ENCODE results near the gene OTUD5.

The OTUD5 gene

DNA sequence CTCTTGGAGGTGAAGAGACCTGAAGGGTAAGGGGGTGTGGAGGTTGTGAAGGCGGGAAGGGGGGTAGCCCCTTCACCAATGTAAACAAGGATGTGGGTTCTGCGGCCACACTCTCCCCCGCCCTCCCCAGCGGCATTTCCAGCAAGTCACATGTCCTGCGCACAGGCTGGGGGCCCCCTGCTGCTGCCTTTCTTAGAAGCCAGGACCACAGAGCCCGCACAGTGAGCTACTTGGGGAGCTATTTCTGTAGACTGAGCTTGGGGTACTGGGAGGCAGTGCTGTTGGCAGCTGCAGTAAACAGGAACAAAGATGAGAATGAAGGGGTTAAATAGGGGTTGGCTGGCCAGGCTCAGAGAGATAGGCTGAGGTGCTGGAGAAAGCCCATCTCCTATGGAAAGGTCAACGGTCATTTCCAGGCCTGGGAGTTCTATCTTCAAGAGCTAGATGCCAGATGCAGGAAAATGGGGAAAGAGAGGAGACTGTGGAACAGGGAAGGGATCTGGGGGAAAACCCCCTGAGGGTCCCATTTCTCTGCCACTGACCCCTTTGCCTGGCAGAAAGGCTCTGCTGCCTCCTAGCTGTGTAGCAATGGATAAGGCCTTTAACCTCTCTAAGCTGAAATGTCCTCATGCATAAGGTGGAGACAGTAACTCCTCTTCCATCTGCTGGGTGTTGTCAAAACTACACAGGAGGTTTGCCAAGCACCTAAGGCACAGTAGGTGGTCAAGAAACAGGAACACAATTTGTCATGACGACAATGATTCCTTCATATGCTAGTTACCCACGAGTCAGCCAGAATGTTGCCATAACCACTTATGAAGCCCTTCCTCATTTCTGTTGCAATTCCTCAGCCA is 20.1 kb downstream of the OTUD5 start:
- no peak for DNase-seq (ENCODE audit: low read depth)

DNA sequence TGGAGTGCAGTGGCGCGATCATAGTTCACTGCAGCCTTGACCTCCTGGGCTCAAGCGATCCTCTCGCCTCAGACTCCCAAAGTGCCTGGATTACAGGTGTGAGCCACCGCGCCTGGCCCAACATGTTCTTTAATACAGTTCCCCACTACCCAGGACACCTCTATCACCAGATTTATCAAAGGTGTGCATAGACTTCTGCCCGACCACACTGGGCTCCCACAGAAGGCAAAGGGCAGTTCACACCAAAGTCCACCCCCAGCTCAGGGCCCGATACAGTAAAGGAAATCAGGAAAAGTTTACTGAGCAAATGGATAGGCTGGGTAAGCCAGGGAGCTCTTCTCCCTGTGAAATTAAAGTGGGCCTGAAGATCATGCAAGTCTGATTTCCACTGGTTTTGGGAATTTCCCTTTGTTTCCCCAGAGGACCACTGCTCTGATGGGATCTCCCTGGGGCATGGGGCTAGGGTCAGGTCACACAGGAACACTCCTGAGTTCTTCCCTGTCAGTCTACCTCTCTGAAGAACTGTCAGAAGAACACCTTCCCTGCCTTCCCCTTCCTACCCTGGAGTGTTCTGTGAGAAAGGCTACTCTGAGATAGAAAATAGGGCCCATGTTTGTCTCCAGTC is 20.9 kb downstream of the OTUD5 start:
- no peak for DNase-seq (ENCODE audit: low read depth)

DNA sequence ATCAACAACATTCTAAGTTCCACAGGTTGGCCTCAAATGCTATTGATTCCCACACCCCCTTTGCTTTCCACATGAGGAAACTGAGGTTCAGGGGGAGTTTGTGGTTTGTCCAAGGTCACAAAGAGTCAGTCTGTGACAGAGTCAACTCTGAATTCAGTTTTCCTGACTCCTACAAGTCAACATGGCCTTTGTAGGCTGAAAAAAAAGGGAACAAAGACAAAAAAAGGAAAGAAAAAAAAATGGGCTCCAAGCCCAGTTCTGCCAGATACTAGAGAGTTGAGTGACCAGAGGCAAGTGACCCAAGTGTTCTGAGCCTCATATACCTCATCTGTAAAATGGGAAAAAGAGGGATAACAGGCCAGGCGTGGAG is 22.1 kb downstream of the OTUD5 start:
- no peak for DNase-seq (ENCODE audit: low read depth)

DNA sequence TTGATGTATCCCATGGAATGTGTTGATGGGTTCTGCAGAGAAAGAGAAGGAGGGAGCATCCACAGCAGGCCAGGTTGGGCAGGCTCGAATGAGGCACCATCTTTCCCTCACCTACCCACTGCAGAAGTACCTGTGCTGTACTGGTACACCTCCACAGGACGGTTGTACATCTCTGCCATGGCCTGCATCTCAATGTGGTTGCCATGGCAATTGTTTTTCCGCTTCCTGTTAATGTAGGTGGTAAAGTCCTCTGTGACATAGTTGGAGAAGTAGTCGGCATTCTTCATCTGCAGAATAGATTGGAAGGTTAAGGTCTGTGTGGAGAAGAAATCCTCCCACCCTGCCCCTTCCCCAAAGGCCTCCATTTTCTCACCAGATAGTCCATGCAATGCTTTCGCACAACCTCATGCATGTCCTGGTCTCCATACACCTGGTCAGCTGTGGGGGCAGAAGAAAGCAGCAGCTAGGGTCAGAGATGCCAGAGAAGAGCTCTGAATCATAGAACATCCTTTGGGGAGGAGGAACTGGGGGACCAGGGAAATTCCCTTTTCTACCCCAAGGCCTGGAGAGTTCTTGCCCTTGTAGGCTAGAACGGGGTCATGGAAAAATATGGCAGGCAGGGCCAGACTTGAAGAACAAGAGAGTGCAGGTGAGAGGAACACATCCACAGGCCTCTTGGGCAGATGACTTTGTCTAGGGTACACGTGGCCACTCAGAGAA is 22.7 kb downstream of the OTUD5 start:
- DNase-seq (ENCODE audit: low read depth) = no peak

DNA sequence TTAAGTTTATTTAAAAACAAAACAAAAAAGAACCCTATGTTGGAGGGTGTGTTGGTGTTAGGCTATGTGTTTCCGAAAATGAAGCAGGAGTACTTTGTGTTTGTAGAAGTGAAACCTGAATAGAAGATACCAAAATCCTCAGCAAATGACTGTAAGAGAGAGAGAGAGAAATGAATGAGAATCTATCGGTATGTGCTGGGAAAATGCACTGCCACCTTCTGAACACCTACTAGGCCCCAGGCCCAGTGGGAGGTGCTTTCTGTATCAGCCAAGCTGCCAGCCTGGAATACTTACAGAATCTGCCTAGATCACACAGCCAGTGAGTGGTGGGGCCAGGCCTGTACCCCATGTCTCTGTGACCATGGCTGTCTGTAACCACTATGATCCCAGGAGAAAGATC is 23.6 kb downstream of the OTUD5 start:
- DNase-seq (ENCODE audit: low read depth) = no peak

DNA sequence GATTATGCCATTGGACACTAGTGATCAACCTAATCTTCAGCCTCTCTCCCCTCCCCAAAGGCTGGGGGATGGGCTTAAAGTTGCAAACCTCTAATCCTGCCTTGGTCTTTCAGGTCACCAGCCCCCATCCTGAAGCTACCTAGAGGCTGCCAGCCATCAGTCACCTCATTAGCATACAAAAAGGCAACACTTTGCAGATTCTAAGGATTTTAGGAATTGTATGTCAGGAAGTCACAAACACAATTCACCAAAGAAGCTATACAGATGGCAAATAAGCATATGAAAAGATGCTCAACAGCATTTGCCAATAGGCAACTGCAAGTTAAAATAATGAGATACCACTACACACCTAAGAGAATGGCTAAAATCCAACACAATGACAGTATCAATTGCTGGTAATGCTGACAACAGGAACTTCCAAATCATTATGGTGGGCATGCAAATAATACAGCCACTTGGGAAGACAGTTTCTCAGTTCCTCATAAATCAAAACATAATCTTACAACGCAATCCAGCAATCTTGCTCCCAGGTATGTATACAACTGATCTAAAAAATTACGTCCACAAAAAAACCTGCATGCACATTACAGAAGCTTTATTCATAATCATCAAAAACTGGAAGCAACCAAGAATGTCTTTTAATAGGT is 29.5 kb downstream of the OTUD5 start:
- DNase-seq (ENCODE audit: low read depth) = no peak

DNA sequence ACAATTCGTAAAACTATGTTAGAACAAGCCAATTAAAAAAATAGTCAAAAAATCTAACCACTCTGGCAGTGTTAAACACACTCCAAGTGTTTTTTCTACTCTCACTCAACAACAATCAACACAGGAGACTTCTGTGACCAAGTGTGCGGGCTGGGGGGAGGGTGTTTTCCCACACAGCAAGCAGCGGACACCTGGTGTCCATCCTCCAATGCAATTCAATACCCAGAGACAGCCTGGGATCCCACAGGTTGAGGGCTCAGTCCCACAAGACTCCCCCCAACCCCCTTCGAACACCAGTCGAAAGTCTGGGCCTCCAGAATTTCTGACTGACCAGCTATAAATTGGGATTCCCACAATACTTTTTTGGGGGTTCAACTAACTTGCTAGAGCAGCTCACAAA is 30.3 kb downstream of the OTUD5 start:
- DNase-seq (ENCODE audit: low read depth) = no peak

DNA sequence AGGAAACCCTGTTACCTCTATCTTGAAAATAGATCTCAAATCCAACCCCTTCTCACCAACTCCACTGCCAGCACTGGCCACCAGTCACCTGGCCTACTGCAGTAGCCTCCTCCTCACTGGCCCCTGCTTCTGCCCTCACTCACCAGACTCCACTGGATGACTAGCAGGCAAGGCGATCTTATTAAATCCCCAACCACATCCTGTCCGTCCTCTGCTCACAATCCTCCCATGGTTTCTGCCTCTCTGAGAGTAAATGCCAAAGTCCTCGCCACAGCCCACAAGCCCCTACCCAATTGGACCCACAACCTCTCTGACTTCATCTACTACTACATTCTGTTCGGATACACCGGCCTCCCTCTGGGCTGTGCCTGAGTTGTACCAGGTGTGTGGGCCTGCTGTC is 33.1 kb downstream of the OTUD5 start:
- no peak for DNase-seq (ENCODE audit: low read depth)

DNA sequence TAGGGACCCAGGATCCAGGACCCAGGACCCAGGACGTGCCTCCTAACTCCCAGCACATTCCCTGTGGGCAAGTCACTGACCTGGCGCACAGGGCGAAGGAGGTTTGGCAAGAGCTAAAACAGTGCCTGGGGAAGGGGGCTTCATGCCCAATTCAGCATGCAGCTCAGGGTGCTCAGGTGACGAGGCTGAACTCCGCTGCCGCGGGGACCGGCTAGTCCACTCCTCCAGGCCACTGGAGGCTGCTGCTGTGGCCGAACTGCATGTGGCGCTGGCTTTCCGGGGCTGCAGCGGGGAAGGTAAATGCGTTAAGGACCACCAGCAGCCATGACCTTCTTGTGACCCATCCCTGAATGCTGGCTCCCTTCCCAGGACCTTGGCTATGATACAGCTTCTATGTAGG is 33.6 kb downstream of the OTUD5 start:
- no peak for DNase-seq (ENCODE audit: low read depth)

DNA sequence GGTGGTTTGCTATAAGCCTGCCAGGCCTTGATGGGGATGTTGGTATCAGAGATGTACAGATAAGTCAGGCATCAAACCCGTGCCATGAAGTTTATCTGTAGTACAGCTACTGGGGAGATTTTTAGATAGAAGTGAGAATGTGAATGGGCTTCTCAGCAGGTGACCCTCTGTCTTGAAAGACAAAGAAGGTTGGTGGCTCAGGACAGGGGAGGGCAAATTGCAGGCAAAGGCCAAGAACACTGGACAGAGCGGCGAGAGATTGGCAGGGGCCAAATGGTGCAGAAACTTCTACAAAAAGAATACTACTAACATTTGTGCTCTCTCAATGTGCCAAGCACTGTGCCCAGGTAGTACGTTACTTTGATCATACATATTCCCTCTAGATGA is 36.7 kb downstream of the OTUD5 start:
- DNase-seq (ENCODE audit: low read depth) = no peak

DNA sequence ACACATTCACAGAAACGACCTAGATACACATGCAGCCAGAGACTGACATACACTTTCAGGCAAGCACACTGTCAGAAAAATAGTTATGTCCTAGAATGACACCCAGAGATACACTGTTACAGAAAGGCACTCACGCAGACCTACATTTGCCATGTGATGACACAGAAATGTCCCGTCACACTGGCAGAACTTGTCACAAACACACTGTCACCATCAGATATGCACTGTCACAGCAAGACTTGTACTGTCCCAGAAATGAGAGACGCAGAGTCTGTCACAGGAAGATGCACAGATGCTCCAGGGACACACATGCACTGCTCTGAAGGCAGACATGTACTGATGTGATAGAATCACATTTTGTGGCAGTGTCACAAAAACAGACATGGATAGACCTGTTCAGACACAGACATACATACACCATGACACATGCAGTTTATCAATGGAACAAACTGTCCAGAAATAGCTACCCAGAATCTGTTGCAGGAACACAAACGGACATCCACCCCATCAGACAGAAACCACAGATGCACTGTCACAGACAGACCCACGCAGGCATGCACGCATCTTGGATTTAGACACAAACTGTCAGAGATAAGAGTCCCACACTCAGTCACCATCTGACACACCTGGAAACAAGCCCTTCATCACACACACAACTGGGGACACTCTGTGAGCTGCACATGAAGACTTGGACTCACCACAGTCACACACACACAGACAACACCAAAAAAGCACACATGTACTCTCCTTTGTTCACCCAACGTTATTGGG is 37.3 kb downstream of the OTUD5 start:
- no peak for DNase-seq (ENCODE audit: low read depth)

DNA sequence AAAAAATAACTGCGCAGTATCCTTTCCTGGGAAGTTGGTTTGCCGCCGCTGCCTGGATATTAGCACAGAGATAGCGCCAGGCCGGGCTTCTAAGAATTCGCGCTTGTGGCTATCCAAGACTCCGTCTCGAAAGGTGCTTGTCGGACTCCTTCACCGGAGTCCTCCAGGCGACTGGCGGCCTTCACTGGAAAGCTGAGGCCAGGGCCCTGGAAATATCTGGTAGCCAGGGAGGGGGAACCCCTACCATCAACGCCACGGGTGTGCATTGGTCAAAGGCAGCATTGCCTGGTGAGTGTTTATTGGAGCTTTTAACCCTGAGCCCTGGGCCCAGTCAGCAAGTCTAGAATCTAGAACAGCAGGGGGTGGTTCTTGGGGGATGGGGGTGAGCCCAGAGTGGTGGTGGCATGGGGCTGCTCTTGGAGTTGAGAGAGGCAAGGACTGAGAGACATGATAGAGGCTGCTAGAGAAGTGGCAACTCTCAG is 38.0 kb downstream of the OTUD5 start:
- no peak for DNase-seq (ENCODE audit: low read depth)

DNA sequence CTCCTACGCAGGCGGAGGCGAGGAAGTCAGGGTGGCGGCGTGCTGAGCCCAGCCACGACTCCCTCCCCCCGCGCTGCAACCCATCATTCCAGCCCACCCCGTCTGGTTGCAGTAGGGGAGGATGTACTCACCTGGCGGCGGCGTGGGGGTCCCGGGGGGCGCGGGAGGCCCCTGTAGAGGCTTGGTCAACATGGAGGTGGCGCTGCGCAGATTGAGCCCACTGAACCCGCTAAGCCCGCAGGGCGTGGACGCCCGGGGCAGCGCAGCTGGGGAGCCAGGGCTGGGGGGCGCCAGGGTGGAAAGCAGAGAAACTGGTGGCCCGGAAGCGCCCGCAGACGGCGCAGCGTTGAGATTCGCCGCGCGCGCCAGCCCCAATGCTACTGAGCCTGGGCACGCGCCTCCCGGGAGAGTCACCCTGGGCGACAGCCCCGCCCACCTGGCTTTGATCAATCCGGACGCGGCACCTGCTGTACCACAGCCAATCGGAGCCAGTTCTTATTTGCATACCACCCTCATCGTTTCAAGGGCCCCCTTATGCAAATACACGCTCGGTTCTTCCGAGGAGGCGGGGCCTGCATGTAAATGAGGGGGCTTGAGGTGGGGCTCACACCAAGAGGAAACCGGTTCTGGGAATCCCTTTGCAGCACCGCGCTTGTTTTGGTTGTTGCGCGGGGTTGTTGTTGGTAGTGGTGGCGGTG is 38.6 kb downstream of the OTUD5 start, which contains the start of gene PIM2:
Gene PIM2, minus strand, starts transcription at position 382 of the 698 bp plus-strand sequence. Its CDS starts 190 bp downstream, at position 192.
- no peak for DNase-seq (ENCODE audit: low read depth)

DNA sequence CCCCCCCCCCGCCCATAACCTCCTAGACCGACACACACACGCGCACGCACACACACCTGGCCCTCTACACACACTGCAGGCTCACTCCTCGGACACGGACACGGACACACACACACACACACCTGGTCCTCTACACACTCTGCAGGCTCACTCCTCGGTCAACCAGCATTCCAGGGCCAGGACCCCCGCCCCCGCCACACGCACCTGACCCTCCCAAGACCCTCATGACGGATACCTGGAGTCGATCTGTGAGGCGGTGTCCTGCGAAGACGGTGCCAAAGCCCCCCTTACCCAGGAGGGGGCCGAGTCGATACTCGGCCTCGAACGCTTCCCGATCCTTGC is 39.1 kb downstream of the OTUD5 start:
- DNase-seq (ENCODE audit: low read depth) = no peak

DNA sequence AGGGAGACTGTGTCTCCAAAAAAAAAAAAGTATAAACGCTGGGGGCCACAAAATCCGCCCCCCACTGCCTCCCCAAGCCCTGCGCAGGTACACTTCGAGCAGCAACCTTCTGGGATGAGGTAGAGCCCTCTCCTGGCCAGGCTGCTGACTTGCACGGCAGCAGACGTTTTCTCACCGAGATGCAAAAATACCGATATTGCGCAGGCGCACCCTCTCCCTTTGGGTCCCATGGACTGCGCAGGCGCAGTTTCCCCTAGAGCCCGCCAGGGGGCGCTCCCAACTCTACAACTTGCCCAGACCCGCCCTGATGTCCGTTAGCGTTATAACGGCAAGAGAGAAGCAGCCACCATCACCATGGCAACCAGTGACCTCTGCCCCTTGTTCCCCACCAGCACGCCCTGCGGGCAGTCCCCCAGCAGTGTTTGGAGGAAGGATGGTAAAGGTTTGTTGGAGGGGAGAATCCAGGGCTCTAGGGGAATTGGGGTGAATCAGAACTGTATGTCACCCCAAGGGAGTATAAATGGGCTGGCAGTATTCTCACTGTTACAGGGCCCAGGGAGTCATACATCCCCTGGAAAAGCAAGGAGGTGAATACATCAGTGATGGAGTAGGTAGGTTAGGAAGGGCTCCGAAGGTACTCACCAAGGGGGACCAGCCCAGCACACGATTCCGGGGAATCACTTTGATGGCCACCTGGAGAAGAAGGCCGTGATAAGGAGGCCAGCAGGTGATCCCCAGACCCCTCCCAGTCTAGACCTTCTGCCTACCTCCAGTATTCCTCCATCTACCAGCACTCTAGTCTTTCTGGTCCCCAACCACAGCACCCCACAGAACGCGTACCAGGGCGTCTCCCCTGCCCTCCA is 40.0 kb downstream of the OTUD5 start:
- DNase-seq (ENCODE audit: low read depth) = no peak

DNA sequence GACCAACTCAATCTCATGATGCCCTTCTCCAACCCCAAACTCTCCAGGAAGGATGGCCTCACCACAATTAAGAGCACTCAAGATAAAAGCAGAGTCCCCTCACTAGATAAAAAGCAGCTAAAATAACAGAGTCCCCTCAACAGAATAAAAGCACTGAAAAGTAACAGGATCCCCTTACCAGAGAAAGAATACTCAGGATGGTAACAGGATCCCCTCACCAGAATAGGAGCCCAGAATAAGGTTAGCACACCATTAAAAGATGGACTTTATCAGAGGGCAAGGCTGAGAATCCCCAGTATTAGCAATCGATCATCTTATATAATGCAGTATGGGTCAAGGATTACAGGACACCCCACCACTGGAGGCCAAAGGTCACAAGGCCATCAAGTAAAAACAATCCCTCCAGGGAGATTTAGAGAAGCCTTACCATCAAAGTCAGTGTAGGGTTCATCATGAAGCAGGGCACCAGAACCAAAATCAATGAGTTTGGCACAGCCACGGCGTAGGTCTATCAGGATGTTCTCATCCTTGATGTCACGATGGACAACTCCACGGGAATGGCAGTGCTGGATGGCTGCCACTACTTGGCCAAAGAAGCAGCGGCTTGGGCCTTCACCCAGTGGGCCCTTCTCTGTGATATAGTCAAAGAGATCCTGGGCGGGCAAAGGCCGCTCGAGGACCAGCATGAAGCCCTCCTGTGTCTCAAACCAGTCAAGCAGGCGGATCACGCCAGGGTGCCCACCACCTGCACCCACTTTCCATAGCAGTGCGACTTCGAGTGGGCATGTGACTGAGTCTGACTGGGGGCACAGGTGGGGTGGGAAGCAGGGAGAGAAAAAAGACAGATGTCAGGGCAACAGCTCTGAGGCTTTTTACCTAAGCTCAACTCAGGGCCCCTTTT is 42.6 kb downstream of the OTUD5 start:
- no peak for DNase-seq (ENCODE audit: low read depth)

DNA sequence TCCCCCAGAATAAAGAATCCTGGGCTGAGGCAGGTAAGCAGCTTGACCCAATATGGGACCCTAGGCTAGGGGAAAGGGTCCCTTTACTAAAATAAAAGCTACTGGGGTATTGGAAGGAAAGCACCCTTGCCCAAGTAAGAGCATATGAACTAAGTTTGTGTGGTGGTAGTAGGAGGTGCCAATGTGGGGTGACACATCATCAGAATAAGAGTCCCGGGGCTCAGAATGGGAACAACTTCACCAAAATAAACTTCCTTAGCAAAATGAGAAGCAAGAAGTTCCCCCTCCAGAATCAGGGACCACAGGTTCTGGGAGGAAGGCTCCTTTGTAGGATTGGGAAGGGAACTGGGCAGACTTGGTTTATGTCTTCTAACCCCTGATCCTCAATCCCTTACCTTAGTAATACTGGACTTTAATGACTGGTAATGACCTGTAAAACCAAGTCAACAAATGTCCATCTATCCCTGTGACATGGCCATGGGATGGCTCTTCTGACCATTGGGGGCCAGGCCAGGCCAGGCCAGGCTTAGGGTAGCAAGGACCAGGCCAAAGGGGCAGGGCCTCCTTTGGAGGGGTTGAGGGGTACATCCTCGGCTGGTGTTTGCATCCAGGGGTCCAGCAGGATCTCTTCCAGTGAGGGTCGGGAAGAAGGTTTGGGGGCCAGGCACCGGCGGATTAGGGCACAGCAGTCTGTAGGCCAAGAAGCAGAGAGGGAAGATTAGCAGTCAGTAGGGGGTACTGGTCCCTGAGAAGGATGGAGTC is 43.6 kb downstream of the OTUD5 start:
- no peak for DNase-seq (ENCODE audit: low read depth)

Data from non-pigmented ciliary epithelial cell (primary cell).